Nephron (organoid): Measurements from ENCODE around the gene LRCH3.

Source experiments
- H3K27ac Mint-ChIP-seq, 3 experiments: 2 replicates each; pipeline ENCODE4 v1.8.0; 2020; ENCODE audit warnings: mixed read lengths in 3 of 3, mild to moderate bottlenecking in 2 of 3, moderate library complexity in 1 of 3
- H3K27me3 Mint-ChIP-seq: 2 replicates; pipeline ENCODE4 v1.8.0; 2021; ENCODE audit warnings: low read depth, mild to moderate bottlenecking, moderate library complexity, mixed read lengths
- H3K36me3 Mint-ChIP-seq: 2 replicates; pipeline ENCODE4 v1.8.0; 2020; ENCODE audit warnings: low read depth, mixed read lengths
- H3K4me1 Mint-ChIP-seq: 2 replicates; pipeline ENCODE4 v1.8.0; 2020; ENCODE audit warnings: mixed read lengths
- H3K4me3 Mint-ChIP-seq, 3 experiments: 2 replicates each; pipeline ENCODE4 v1.8.0; 2020; ENCODE audit warnings: mild to moderate bottlenecking in 3 of 3, mixed read lengths in 3 of 3, moderate library complexity in 2 of 3
- H3K9me3 Mint-ChIP-seq: 2 replicates; pipeline ENCODE4 v1.8.0; 2020; ENCODE audit warnings: mixed read lengths
- CTCF ChIP-seq, 3 experiments: fragments of 200-600 bp; sonication (generic); IDR thresholded peaks; one replicate each; pipeline ENCODE4 v1.5.0; 2021; ENCODE audit warnings: antibody characterized with exemption in 3 of 3; ENCODE audit not compliant: unreplicated experiment in 3 of 3

The LRCH3 gene

DNA sequence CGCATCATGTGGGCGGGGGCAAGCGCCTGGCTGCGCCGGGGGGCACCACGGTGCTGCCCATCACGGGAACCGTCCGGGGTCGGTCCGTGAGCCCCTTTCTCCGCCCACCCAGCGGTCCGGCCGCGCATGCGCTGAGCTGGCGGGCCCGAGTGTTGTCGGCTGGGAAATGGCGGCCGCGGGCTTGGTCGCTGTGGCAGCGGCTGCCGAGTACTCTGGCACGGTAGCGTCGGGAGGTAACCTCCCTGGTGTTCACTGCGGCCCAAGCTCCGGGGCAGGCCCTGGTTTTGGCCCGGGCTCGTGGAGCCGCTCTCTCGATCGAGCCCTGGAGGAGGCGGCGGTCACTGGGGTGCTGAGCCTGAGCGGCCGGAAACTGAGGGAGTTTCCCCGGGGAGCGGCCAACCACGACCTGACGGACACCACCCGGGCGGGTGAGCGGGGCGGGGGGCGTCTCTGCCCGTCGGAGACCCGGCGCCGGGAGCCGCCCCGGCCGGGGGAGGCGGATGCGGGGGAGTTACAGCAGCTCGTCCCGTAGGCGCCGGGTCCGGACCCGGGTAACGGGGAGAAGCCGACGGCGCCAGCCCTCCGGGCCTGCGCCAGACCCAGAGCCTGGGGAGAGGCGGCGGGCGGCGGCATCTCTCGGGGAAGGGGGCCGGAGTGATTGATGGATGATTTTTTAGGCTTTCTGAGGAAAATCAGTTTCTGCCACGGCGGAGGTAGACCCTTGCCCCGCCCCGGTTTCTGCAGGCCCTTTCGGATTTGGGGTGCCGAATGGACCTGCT is at the start of gene LRCH3:
LRCH3 (plus strand) TSS at position 142 of the 779 bp plus-strand sequence; CDS start at position 167, 25 bp downstream.
- Mint-ChIP-seq H3K9me3 (no peaks in the 10 kb centered on the region), H3K4me3 (peak within 1 kb of the TSS; percentile 93 to 99 (median 95)), H3K27ac (peak within 1 kb of the TSS; percentile 95 to 97 (median 97)), H3K4me1 (peaks cover 20% of the 10 kb centered on the region), H3K27me3 (no peaks in the 10 kb centered on the region), H3K36me3 (peaks cover 5% of the 10 kb centered on the region)
- no peak for TF ChIP-seq CTCF (IDR thresholded peaks at IDR 0.05; ENCODE audit: unreplicated experiment in 3 of 3)

DNA sequence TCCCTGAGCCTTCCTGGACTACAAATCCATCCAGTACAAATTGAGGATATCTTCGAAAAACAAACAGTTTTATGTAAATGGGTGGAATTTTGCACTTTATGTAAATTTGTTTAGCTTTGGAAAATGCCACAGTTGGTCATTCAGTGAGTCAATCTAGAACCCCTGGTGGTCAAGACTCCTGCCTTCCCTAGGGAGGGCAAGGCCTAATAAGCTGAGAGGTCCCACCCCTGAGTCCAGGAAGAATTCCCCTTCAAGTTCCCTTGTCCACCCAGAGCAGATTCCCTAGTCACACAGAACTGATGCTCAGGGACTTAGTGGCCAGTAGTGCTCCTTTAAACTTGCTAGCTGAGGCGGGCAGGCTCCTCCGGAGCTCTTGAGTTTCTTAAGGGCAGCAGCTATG is 48.3 kb upstream of the LRCH3 start:
- Mint-ChIP-seq H3K36me3 (no peaks in the 10 kb centered on the region), H3K27ac (no peak overlapping the region), H3K4me3 (no peak overlapping the region), H3K27me3 (no peaks in the 10 kb centered on the region), H3K9me3 (no peaks in the 10 kb centered on the region), H3K4me1 (peaks cover 4% of the 10 kb centered on the region)
- TF ChIP-seq CTCF (IDR thresholded peaks at IDR 0.05; ENCODE audit: unreplicated experiment in 3 of 3) = no peak

DNA sequence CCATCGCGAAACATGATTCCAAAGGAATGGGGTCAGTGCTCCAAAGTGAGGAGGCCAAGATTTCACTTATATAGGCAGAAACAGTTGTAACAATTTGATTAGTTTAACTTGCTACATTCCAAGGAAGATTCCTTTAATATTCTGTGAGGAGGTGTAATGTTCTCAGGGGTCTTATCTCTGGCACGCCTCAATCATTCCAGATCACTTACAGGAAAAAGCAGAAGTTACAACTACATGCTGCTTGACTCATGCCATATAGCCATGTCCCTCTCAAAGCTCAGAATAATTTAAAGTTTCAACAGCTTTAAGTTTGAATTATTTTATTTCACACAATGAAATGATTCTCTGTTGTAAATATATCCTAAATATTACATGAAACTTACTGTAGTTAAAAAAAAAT is 44.8 kb upstream of the LRCH3 start:
- Mint-ChIP-seq H3K36me3 (no peaks in the 10 kb centered on the region), H3K27ac (no peak overlapping the region), H3K27me3 (no peaks in the 10 kb centered on the region), H3K4me3 (no peak overlapping the region), H3K4me1 (peaks cover 21% of the 10 kb centered on the region), H3K9me3 (no peaks in the 10 kb centered on the region)
- no peak for TF ChIP-seq CTCF (IDR thresholded peaks at IDR 0.05; ENCODE audit: unreplicated experiment in 3 of 3)

DNA sequence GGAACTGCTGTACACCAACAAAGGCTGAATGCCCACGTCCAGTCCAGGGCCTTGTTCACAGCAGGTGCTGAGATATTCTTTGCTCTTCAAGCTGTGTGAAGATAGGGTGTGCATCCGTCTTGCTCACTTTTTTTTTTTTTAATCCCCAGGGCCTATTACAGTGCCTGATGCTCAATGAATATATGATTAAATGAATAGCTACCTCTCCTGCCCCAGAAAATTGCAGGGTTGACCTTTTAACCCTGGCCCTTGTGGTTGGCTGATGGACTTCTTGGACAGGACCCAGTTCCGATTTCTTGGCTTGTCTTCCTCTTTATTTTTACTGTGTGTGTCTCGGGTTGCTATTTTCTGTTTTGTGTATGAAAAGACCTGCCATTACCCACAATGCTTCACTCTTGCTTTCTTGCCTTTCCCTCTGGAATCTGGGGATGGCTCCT is 44.2 kb upstream of the LRCH3 start:
- Mint-ChIP-seq H3K27me3 (no peaks in the 10 kb centered on the region), H3K27ac (no peak overlapping the region), H3K4me1 (peaks cover 25% of the 10 kb centered on the region), H3K4me3 (peak overlapping the region in 2 of 3 experiments; percentile 42 to 55), H3K9me3 (no peaks in the 10 kb centered on the region), H3K36me3 (no peaks in the 10 kb centered on the region)
- no peak for TF ChIP-seq CTCF (IDR thresholded peaks at IDR 0.05; ENCODE audit: unreplicated experiment in 3 of 3)

DNA sequence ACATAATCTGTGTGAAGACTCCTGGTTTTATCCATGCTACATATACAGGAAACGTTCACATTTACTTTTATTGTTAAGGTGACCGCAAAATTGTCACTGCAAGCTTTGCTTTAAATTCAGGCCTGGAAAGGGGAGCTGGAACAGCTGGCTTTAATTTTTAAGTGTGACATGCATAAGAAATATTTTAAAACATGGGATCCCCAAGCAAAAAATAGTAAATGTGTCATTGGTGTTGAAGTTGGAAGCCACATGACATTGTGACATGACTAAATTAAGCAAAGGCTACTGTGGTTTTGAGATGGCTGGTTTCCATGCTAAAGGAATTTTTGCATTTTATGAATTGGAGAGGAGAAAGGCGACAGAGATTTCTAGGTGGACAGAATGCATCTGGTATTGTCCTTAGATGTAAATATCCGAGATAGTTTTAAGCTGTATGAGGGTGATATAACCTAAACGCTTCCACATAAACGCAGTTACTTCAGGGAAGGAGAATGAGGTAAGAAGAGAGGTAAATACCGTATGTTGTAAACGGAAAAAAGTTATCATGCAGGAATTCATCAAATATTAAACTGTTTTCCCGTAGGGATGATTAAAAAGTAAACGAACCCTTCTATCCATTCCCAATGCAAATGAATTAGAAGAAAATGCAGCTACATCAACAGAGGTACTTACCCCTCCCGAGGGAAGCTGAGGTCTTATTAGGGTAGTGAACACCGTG is 42.3 kb upstream of the LRCH3 start:
- Mint-ChIP-seq H3K27me3 (no peaks in the 10 kb centered on the region), H3K4me3 (peak overlapping the region; percentile 90 to 96 (median 96)), H3K27ac (peak overlapping the region; percentile 94 to 98 (median 95)), H3K36me3 (no peaks in the 10 kb centered on the region), H3K4me1 (peaks cover 38% of the 10 kb centered on the region), H3K9me3 (no peaks in the 10 kb centered on the region)
- no peak for TF ChIP-seq CTCF (IDR thresholded peaks at IDR 0.05; ENCODE audit: unreplicated experiment in 3 of 3)
